Keratinocyte (primary cell): ENCODE measurements around the gene CPNE4. TPM values are rescaled to one million over a fixed set of nuclear protein-coding genes. Genes with fewer than 3 reads are reported as not detected.

ENCODE experiments used
- DNase-seq: peaks from one replicate; pipeline ENCODE4 v3.0.0-alpha.2; 2011; ENCODE audit warnings: low read depth, missing footprints, low spot score
- FAIRE-seq: peaks from 2 replicates; lab custom pipeline; 2011; peaks lifted over from hg19 to GRCh38; lab: Jason Lieb, UNC
- H2AFZ ChIP-seq: 2 replicates; pipeline ENCODE4 v1.6.0; 2012; ENCODE audit warnings: low read length, control low read depth, inconsistent platforms; ENCODE audit not compliant: control insufficient read depth
- H3K27ac ChIP-seq: 2 replicates; pipeline ENCODE4 v1.5.1; 2011; ENCODE audit warnings: low read length; ENCODE audit not compliant: control insufficient read depth, insufficient read depth
- H3K27me3 ChIP-seq: 3 replicates; pipeline ENCODE4 v1.6.0; 2011; ENCODE audit warnings: low read length; ENCODE audit not compliant: control insufficient read depth, insufficient read depth; ENCODE audit errors: extremely low read depth
- H3K36me3 ChIP-seq, 2 experiments: 2 replicates in 1 of 2; 3 replicates in 1 of 2; pipeline ENCODE4 v1.5.1; 2011; ENCODE audit warnings: low read length in 2 of 2, mild to moderate bottlenecking in 1 of 2; ENCODE audit not compliant: control insufficient read depth in 2 of 2, insufficient read depth in 2 of 2; ENCODE audit errors: extremely low read depth in 1 of 2
- H3K4me1 ChIP-seq: 3 replicates; pipeline ENCODE4 v1.5.1; 2011; ENCODE audit warnings: low read length; ENCODE audit not compliant: control insufficient read depth, insufficient read depth; ENCODE audit errors: extremely low read depth
- H3K4me2 ChIP-seq: 3 replicates; pipeline ENCODE4 v1.6.0; 2011; ENCODE audit warnings: low read depth, low read length; ENCODE audit not compliant: control insufficient read depth, insufficient read depth; ENCODE audit errors: extremely low read depth
- H3K4me3 ChIP-seq, 3 experiments: fragments of 200-600 bp in 1 of 3; sonication (generic) in 1 of 3; 2 replicates in 2 of 3; 3 replicates in 1 of 3; pipeline ENCODE4 v1.5.1; 2011 to 2016; ENCODE audit warnings: low read length in 3 of 3, mild to moderate bottlenecking in 3 of 3, control low read depth in 2 of 3, inconsistent platforms in 1 of 3, low read depth in 1 of 3, mixed read lengths in 1 of 3, mixed run types in 1 of 3, moderate library complexity in 1 of 3; ENCODE audit not compliant: control insufficient read depth in 2 of 3, insufficient read depth in 2 of 3; ENCODE audit errors: extremely low read depth in 1 of 3
- H3K79me2 ChIP-seq: 2 replicates; pipeline ENCODE4 v1.6.0; 2012; ENCODE audit warnings: low read length; ENCODE audit not compliant: control insufficient read depth, insufficient read depth
- H3K9ac ChIP-seq: 3 replicates; pipeline ENCODE4 v1.6.0; 2011; ENCODE audit warnings: low read length; ENCODE audit not compliant: control insufficient read depth, insufficient read depth; ENCODE audit errors: extremely low read depth
- H3K9me1 ChIP-seq: 3 replicates; pipeline ENCODE4 v1.6.0; 2011; ENCODE audit warnings: low read length; ENCODE audit not compliant: control insufficient read depth, insufficient read depth; ENCODE audit errors: extremely low read depth
- H3K9me3 ChIP-seq: 2 replicates; pipeline ENCODE4 v1.5.1; 2012; ENCODE audit warnings: low read depth, low read length; ENCODE audit not compliant: control insufficient read depth
- H4K20me1 ChIP-seq: 3 replicates; pipeline ENCODE4 v1.6.0; 2011; ENCODE audit warnings: low read length; ENCODE audit not compliant: control insufficient read depth, insufficient read depth; ENCODE audit errors: extremely low read depth
- CTCF ChIP-seq, 3 experiments: IDR thresholded peaks in 1 of 3; conservative IDR thresholded peaks in 1 of 3; optimal IDR thresholded peaks in 1 of 3; 2 replicates in 2 of 3; 3 replicates in 1 of 3; pipeline versions ENCODE3 to v1.5.1; 2011; ENCODE audit warnings: low read length in 3 of 3, mild to moderate bottlenecking in 3 of 3, moderate library complexity in 2 of 3, control low read depth in 1 of 3, inconsistent platforms in 1 of 3; ENCODE audit not compliant: insufficient read depth in 2 of 3; ENCODE audit errors: extremely low read depth in 1 of 3
- EZH2 ChIP-seq: IDR thresholded peaks from one replicate; pipeline ENCODE4 v1.6.1; 2012; ENCODE audit warnings: inconsistent platforms, mild to moderate bottlenecking, low read length, moderate library complexity
- dilution Hi-C: fragments of 300-500 bp; cut with MboI; formaldehyde crosslinking; loops from one replicate; pipeline ENCODE4 v1.7.0; 2020; ENCODE audit warnings: low sequenced_read_pairs; ENCODE audit not compliant: extremely low pct_ligation_motif_present
- polyA plus RNA-seq, 5 experiments: library from polyadenylated mRNA; depleted of rRNA in 3 of 5; stranded (reverse) in 3 of 5; stranded (forward) in 1 of 5; unstranded in 1 of 5; fragments of >200 nt; gene quantifications; 1 replicate in 1 of 5; 2 replicates in 3 of 5; 3 replicates in 1 of 5; pipeline versions ENCODE4 v1.2.1 to v1.2.3, GENCODE V29; 2011 to 2012; ENCODE audit warnings: missing spikeins in 2 of 5, low read depth in 1 of 5, low replicate concordance in 1 of 5

The CPNE4 gene
- polyA plus RNA-seq, 1 donor (not counting 4 experiments of a cell fraction or from before 2014, with no cell fraction given) = 0.08 TPM

- FAIRE-seq = no peak
- dilution Hi-C loops = no loop called here
Observed at GRCh38 chr3:131821191-131821762, 213.5 kb downstream of the CPNE4 start.

DNA sequence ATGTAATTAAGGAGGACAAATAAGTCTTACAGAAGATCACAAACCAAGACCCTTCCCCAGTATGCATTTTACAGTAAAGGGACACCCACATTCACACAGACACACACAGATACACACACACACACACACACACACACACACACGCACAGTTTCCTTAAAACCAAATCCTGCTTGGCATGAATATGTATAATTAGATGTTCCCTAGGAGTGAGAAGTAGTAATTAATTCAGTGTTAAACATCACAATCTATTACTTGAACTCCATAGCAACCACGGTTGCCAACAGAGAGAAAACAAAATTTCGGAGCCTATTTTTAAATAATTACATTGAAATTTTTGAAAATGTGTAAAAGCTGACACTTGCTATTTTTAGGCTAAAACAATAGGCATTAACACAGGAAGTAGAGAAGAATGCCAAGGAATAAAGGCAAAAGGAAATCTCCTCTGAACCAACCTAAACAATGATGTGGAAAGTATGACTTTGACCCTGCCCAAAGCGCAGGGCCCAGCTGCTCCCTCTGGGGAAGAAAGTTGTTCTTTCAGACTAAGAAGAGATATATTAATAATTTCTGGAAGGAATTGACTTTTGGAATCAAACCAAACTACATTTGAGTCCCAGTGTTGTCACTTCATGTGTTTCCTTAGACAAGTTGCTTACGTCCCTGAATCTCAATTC lies 215.3 kb downstream of the CPNE4 start:
- H2AFZ ChIP-seq = no peak overlapping the region
- no peaks in the 10 kb centered on the region for H3K9me3 ChIP-seq
- FAIRE-seq (no peak), DNase-seq (no peak)
- dilution Hi-C loops = no loop called here
- H4K20me1 ChIP-seq = no peaks in the 10 kb centered on the region
- no peak overlapping the region for H3K27ac ChIP-seq
- H3K36me3 ChIP-seq = no peaks in the 10 kb centered on the region
- no peak for TF ChIP-seq CTCF (optimal IDR thresholded peaks at IDR 0.05 in 1 of 3, IDR thresholded peaks at IDR 0.05 in 1 of 3, conservative IDR thresholded peaks at IDR 0.05 in 1 of 3; ENCODE audit: extremely low read depth in 1 of 3, insufficient read depth in 2 of 3, low read length in 3 of 3)
- no peak for TF ChIP-seq EZH2
- H3K79me2 ChIP-seq = no peaks in the 10 kb centered on the region
- H3K4me1 ChIP-seq = no peaks in the 10 kb centered on the region
- H3K9ac ChIP-seq = no peak overlapping the region
- no peaks in the 10 kb centered on the region for H3K27me3 ChIP-seq
- H3K9me1 ChIP-seq = no peaks in the 10 kb centered on the region
- no peak overlapping the region for H3K4me3 ChIP-seq
- no peak overlapping the region for H3K4me2 ChIP-seq

More at GRCh38 chr3:131821191-131821762, 213.5 kb downstream of the CPNE4 start:
- H3K9me3 ChIP-seq = no peaks in the 10 kb centered on the region
- TF ChIP-seq EZH2 = no peak
- no peak for TF ChIP-seq CTCF (optimal IDR thresholded peaks at IDR 0.05 in 1 of 3, IDR thresholded peaks at IDR 0.05 in 1 of 3, conservative IDR thresholded peaks at IDR 0.05 in 1 of 3; ENCODE audit: extremely low read depth in 1 of 3, insufficient read depth in 2 of 3, low read length in 3 of 3)
- H3K27ac ChIP-seq = no peak overlapping the region
- H2AFZ ChIP-seq = no peak overlapping the region
- H3K4me3 ChIP-seq = no peak overlapping the region
- H3K9me1 ChIP-seq = no peaks in the 10 kb centered on the region
- no peak overlapping the region for H3K4me2 ChIP-seq
- no peak overlapping the region for H3K9ac ChIP-seq
- no peaks in the 10 kb centered on the region for H4K20me1 ChIP-seq
- H3K4me1 ChIP-seq = no peaks in the 10 kb centered on the region
- H3K79me2 ChIP-seq = no peaks in the 10 kb centered on the region
- no peaks in the 10 kb centered on the region for H3K27me3 ChIP-seq
- no peak for DNase-seq
- H3K36me3 ChIP-seq = no peaks in the 10 kb centered on the region
